ENCODE data around the gene GPHB5. TPM values are rescaled to one million over a fixed set of nuclear protein-coding genes. Genes with fewer than 3 reads are reported as not detected.

Gene GPHB5
- total RNA-seq, 2 experiments from 2014 or later: not detected

GRCh38 chr14:63361790-63362189 lies 43.1 kb upstream of the GPHB5 start:
- Histone ChIP-seq H3K79me2 (ENCODE audit: insufficient read depth, low read depth, low read length) (no peaks in the 10 kb centered on the region), H3K4me3 (ENCODE audit: low read depth, low read length, poor library complexity, severe bottlenecking) (no peak overlapping the region), H2AFZ (ENCODE audit: low read length) (no peak overlapping the region), H3K36me3 (ENCODE audit: insufficient read depth, low read length) (no peaks in the 10 kb centered on the region), H3K9me2 (ENCODE audit: insufficient read depth, low read length) (no peaks in the 10 kb centered on the region), H3K4me2 (ENCODE audit: low read length) (no peak overlapping the region), H3K27ac (ENCODE audit: low read depth, low read length, poor library complexity, severe bottlenecking) (no peak overlapping the region), H4K20me1 (ENCODE audit: insufficient read depth, low read length) (no peaks in the 10 kb centered on the region), H3K4me1 (ENCODE audit: insufficient read depth, low read length, poor library complexity, severe bottlenecking) (no peaks in the 10 kb centered on the region), H3K9me3 (ENCODE audit: low read length) (no peaks in the 10 kb centered on the region)
- TF ChIP-seq CTCF (conservative IDR thresholded peaks at IDR 0.05; ENCODE audit: low read length) (peak; percentile 64), EZH2phosphoT487 (IDR thresholded peaks at IDR 0.05; ENCODE audit: borderline replicate concordance, low read depth, low read length) (no peak)
- peak; percentile 29 for DNase-seq (ENCODE audit: low spot score)
- ChIA-PET CTCF (ENCODE audit: unreplicated experiment) (no interaction called here), POLR2A (no interaction called here)
- no TSS peak for BruUV-seq (replicated peaks)
- intact Hi-C loops (cut with micrococcal nuclease; ENCODE audit: unreplicated experiment): no loop called here

GRCh38 chr14:63357841-63358240 lies 39.1 kb upstream of the GPHB5 start:
- CTCF ChIA-PET (ENCODE audit: unreplicated experiment): no interaction called here
- no peak for DNase-seq (ENCODE audit: low spot score)
- BruUV-seq (replicated peaks): no TSS peak
- H3K9me3 ChIP-seq (ENCODE audit: low read length): no peaks in the 10 kb centered on the region
- H4K20me1 ChIP-seq (ENCODE audit: insufficient read depth, low read length): no peaks in the 10 kb centered on the region
- H3K36me3 ChIP-seq (ENCODE audit: insufficient read depth, low read length): no peaks in the 10 kb centered on the region
- no peak overlapping the region for H3K27ac ChIP-seq (ENCODE audit: low read depth, low read length, poor library complexity, severe bottlenecking)
- POLR2A ChIA-PET: no interaction called here
- H3K9me2 ChIP-seq (ENCODE audit: insufficient read depth, low read length): no peaks in the 10 kb centered on the region
- no peak overlapping the region for H2AFZ ChIP-seq (ENCODE audit: low read length)
- no peak for TF ChIP-seq CTCF (conservative IDR thresholded peaks at IDR 0.05; ENCODE audit: low read length)
- TF ChIP-seq EZH2phosphoT487 (IDR thresholded peaks at IDR 0.05; ENCODE audit: borderline replicate concordance, low read depth, low read length): no peak
- intact Hi-C loops (cut with micrococcal nuclease; ENCODE audit: unreplicated experiment): no loop called here
- H3K4me2 ChIP-seq (ENCODE audit: low read length): no peak overlapping the region
- no peak overlapping the region for H3K4me3 ChIP-seq (ENCODE audit: low read depth, low read length, poor library complexity, severe bottlenecking)
- H3K4me1 ChIP-seq (ENCODE audit: insufficient read depth, low read length, poor library complexity, severe bottlenecking): no peaks in the 10 kb centered on the region
- no peaks in the 10 kb centered on the region for H3K79me2 ChIP-seq (ENCODE audit: insufficient read depth, low read depth, low read length)

GRCh38 chr14:63345826-63346225 lies 27.1 kb upstream of the GPHB5 start:
- no peaks in the 10 kb centered on the region for H3K4me1 ChIP-seq (ENCODE audit: insufficient read depth, low read length, poor library complexity, severe bottlenecking)
- no TSS peak for BruUV-seq (replicated peaks)
- no peaks in the 10 kb centered on the region for H3K9me2 ChIP-seq (ENCODE audit: insufficient read depth, low read length)
- H3K27ac ChIP-seq (ENCODE audit: low read depth, low read length, poor library complexity, severe bottlenecking): no peak overlapping the region
- no peaks in the 10 kb centered on the region for H3K9me3 ChIP-seq (ENCODE audit: low read length)
- H3K4me2 ChIP-seq (ENCODE audit: low read length): no peak overlapping the region
- no peak for TF ChIP-seq EZH2phosphoT487 (IDR thresholded peaks at IDR 0.05; ENCODE audit: borderline replicate concordance, low read depth, low read length)
- no peak for TF ChIP-seq CTCF (conservative IDR thresholded peaks at IDR 0.05; ENCODE audit: low read length)
- H3K4me3 ChIP-seq (ENCODE audit: low read depth, low read length, poor library complexity, severe bottlenecking): no peak overlapping the region
- intact Hi-C loops (cut with micrococcal nuclease; ENCODE audit: unreplicated experiment): no loop called here
- H3K36me3 ChIP-seq (ENCODE audit: insufficient read depth, low read length): no peaks in the 10 kb centered on the region
- POLR2A ChIA-PET: no interaction called here
- no peak overlapping the region for H2AFZ ChIP-seq (ENCODE audit: low read length)
- no peak for DNase-seq (ENCODE audit: low spot score)
- H3K79me2 ChIP-seq (ENCODE audit: insufficient read depth, low read depth, low read length): no peaks in the 10 kb centered on the region
- CTCF ChIA-PET (ENCODE audit: unreplicated experiment): no interaction called here
- no peaks in the 10 kb centered on the region for H4K20me1 ChIP-seq (ENCODE audit: insufficient read depth, low read length)
